Stimulated activated naive CD8-positive, alpha-beta T cell treated with anti-CD3 and anti-CD28 coated beads, Interleukin-15, amount 100 ng/mL, for 72 hours (primary cell): ENCODE results near the gene TCP11L1.
A peak's percentile ranks its signal among the peaks of the same experiment; 100 is the strongest.
"Not testable (repeated sequence)": the region's sequence is repeated elsewhere in the genome, so short reads cannot be mapped to it uniquely, and the experiment has no call there.

ENCODE experiments used
- ATAC-seq: fragments of 150-1000 bp; cut with Tn5 transposase; 2 replicates; pipeline ENCODE4 v1.10.0; 2021; ENCODE audit warnings: mild to moderate bottlenecking, moderate library complexity
- DNase-seq, 2 donors: peaks; one replicate each; pipeline ENCODE4 v3.0.0; 2021 to 2022
- H3K27ac Mint-ChIP-seq, 2 donors: one replicate each; pipeline ENCODE4 v1.8.0; 2022; ENCODE audit warnings: mild to moderate bottlenecking in 2 of 2, mixed read lengths in 2 of 2, moderate library complexity in 2 of 2
- H3K27me3 Mint-ChIP-seq: one replicate; pipeline ENCODE4 v1.8.0; 2022; ENCODE audit warnings: mixed read lengths
- H3K4me1 Mint-ChIP-seq: one replicate; pipeline ENCODE4 v1.8.0; 2022; ENCODE audit warnings: mild to moderate bottlenecking, mixed read lengths
- H3K4me3 Mint-ChIP-seq, 2 donors: one replicate each; pipeline ENCODE4 v1.8.0; 2022; ENCODE audit warnings: mild to moderate bottlenecking in 2 of 2, mixed read lengths in 2 of 2, moderate library complexity in 1 of 2
- H3K9me3 Mint-ChIP-seq, 2 donors: one replicate each; pipeline ENCODE4 v1.8.0; 2022; ENCODE audit warnings: mixed read lengths in 2 of 2

Gene TCP11L1

DNA sequence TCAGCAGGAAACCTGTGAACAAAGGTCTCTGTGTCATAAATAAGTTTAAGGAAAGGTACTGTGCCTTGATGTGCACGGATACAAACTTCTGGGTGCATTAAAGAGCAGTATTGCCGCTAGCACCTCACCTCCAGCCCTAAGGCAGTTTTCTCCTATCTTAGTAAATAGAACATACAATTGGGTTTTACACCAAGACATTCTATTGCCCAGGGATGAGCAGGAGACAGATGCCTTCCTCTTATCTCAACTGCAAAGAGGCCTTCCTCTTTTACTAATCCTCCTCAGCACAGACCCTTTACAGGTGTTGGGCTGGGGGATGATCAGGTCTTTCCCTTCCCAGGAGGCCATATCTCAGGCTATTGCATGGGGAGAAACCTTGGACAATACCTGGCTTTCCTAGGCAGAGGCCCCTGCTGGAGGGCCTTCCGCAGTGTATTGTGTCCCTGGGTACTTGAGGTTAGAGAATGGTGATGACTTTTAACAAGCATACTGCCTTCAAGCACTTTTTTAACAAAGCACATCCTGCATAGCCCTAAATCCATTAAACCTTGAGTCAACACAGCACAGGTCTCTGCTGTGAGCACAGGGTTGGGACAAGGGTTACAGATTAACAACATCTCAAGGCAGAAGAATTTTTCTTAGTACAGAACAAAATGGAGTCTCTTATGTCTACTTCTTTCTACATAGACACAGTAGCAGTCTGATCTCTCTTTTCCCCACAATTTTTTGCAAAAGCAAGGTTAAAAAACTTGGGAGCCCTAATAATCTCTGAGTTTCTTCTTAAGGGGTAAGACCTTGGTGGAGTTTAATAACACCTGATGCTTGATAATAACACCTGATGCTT is 10.4 kb downstream of the TCP11L1 start:
- DNase-seq, H3K4me3 Mint-ChIP-seq, H3K27me3 Mint-ChIP-seq, ATAC-seq, H3K9me3 Mint-ChIP-seq, H3K27ac Mint-ChIP-seq, H3K4me1 Mint-ChIP-seq: not testable (repeated sequence)

DNA sequence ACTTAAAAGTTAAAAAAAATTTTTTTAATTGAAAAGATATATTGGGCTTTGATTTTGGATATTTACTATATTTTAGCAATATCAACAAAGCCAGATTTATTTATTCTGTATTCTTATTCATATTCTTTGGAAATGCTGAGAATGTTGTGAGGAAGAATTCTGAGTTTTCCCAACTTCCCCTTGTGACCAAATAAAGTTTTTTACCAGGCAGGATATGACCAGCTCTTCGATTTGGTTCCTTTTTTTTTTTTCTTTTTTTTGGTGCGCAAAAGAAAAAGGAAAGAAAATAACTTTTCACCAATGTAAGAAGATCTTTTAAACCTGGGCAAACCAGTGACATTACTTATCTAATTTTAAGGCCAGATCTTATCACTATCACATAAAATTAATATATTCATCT is 12.9 kb downstream of the TCP11L1 start:
- Mint-ChIP-seq H3K27ac (no peak overlapping the region), H3K9me3 (no peaks in the 10 kb centered on the region), H3K27me3 (no peaks in the 10 kb centered on the region), H3K4me3 (no peak overlapping the region), H3K4me1 (no peaks in the 10 kb centered on the region)
- no peak for DNase-seq
- ATAC-seq, result no peak

DNA sequence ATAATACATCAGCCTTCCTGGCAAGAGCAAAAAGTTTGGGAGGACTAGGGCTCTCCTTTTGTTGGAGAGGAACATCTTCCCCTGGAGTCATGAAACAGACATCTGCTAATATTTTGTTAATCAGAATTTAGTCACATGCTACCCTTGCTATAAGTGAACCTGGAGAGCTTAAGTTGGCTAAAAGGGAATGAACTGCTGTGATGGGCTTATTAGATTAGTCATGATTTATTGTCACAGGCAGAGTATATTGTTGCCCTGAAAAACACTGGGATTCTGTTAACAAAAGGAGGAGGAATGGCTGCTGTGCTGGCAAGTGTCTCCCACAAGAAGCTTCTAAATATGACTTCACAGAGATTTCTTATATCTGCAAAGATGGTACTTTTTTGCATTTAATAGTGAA is 16.0 kb downstream of the TCP11L1 start:
- Mint-ChIP-seq H3K9me3 (no peaks in the 10 kb centered on the region), H3K4me1 (peaks cover 11% of the 10 kb centered on the region), H3K27ac (peak overlapping the region in 1 of 2 donors; percentile 7), H3K27me3 (no peaks in the 10 kb centered on the region), H3K4me3 (no peak overlapping the region)
- DNase-seq (no peak), ATAC-seq (no peak)

DNA sequence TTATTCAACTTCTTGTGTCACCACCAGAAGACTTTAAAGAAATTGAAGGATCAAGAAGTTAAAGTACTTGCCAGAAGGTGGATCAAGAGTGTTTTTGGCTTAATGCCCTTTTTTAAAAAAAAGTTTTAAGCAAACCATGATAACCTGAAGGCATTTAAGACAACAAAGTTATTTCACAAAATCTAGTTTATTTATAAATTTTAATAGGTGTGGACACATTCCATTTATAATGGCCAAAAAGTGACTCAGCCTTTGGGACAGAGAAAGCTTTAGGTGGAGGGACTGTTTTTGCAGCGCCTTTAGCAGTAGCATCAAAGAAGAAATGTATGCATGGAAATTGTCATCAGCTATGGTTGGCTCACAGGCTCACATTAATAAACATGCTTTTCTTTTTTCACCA is 17.9 kb downstream of the TCP11L1 start:
- Mint-ChIP-seq H3K9me3 (no peaks in the 10 kb centered on the region), H3K27me3 (no peaks in the 10 kb centered on the region), H3K27ac (no peak overlapping the region), H3K4me1 (peaks cover 25% of the 10 kb centered on the region), H3K4me3 (no peak overlapping the region)
- no peak for ATAC-seq
- DNase-seq, result no peak

DNA sequence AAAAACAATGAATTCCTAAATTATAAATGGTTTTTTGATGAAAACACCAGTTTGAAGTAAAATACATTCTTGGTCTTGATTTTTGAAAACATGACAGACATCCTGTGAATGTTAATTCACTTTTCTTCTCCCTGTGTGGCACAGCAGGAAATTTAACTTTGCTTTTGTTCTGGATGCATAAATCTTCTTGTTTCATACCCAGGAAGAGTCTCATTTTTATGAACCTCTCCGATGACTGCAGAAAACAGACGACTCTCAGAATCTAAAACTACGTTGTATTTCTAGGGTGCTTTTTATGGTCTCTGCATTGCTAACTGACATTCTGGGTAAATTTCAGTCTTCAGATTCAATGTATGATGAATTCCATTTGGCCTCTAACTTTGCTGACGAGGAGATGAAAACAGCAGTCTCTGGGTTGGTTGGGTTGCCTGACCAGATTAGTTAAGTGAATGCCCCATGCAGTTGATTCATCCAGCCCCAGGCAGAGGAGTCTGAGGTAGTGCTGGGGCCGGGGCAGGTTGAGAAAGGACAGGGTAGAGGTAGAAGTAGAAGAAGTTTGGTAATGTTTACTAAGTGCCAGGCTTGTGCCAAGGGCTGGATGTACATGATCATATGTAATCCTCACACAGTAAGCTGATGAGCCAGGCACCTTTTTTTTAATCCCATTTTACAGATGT is 20.1 kb downstream of the TCP11L1 start:
- peaks cover 47% of the 10 kb centered on the region for H3K4me1 Mint-ChIP-seq
- H3K4me3 Mint-ChIP-seq, result no peak overlapping the region
- no peaks in the 10 kb centered on the region for H3K9me3 Mint-ChIP-seq
- H3K27me3 Mint-ChIP-seq, result no peaks in the 10 kb centered on the region
- H3K27ac Mint-ChIP-seq, result no peak overlapping the region
- ATAC-seq (no peak), DNase-seq (no peak)

DNA sequence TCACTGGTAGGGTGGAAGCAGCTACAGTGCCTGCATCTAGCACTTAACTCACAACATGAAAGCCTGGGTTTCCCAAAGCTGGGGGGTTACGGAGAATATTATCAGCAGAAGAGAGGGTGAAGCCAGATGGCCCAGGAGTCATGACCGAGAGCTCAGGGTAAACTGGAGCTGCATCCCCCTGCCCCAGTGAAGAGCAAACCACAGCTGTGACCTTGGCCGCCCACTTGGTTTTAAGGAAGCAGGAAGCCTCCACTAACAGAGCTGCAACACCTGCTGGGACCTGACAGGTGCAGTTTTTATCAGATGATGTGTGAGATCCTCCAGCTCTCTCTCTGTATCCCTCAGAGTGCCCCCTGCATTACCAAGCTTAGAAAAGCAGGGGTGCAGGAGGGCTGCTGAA is 20.9 kb downstream of the TCP11L1 start:
- peaks cover 55% of the 10 kb centered on the region for H3K4me1 Mint-ChIP-seq
- no peak for DNase-seq

DNA sequence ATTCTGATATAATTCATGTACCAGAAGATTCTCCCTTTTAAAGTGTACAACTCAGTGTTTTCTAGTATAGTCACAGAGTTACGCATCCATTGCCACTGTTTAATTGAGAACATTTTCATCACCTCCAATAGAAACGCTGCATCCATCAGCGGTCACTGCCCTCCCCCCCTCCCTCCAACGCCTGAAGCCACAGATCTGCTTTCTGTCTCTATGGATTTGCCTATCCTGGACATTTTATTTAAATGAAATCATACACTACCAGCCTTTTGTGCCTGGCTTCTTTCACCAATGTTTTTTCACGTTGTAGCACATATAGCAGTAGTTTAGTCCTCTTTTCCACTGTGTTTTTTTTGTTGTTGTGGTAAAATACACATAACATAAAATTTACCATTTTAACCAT is 22.8 kb downstream of the TCP11L1 start:
- H3K27ac Mint-ChIP-seq, result no peak overlapping the region
- peaks cover 62% of the 10 kb centered on the region for H3K4me1 Mint-ChIP-seq
- no peaks in the 10 kb centered on the region for H3K9me3 Mint-ChIP-seq
- ATAC-seq (no peak), DNase-seq (no peak)
- H3K27me3 Mint-ChIP-seq, result no peaks in the 10 kb centered on the region
- H3K4me3 Mint-ChIP-seq, result no peak overlapping the region

More for the DNA sequence above, 20.9 kb downstream of the TCP11L1 start:
- Mint-ChIP-seq H3K4me3 (no peak overlapping the region), H3K27me3 (no peaks in the 10 kb centered on the region), H3K9me3 (no peaks in the 10 kb centered on the region), H3K27ac (peak overlapping the region; percentile 15 to 59)
- ATAC-seq, result no peak

DNA sequence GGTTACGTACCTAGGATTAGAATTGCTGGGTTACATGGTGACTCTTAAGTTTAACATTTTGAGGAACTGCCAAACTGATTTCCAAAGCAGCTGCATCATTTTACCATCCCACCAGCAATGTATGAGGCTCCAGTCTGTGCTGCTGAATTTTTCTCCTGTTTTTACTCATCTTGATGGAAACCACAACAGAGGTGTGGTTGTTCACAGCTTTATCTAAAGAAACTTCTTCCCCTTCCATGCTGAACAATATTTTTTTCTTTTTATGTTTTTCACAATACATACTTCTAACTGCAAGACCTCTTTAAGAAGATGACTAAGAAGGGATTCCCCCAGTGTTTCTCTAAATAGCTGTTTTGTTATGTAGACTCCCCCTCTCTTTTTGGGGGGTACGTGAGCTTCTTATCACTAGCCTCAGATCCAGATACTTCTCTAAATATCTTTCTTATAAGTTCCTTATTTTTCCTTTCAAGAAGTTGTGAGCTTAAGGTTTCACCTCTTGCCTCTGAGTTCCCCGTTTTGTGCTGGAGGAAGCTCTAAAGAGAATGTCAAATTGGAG is 24.0 kb downstream of the TCP11L1 start:
- Mint-ChIP-seq H3K4me1 (peaks cover 62% of the 10 kb centered on the region), H3K9me3 (no peaks in the 10 kb centered on the region), H3K27me3 (no peaks in the 10 kb centered on the region), H3K27ac (peak overlapping the region in 1 of 2 donors; percentile 9), H3K4me3 (peak overlapping the region; percentile 21 to 46)
- ATAC-seq (peak; percentile 81), DNase-seq (peak in 1 of 2 donors; percentile 18)

DNA sequence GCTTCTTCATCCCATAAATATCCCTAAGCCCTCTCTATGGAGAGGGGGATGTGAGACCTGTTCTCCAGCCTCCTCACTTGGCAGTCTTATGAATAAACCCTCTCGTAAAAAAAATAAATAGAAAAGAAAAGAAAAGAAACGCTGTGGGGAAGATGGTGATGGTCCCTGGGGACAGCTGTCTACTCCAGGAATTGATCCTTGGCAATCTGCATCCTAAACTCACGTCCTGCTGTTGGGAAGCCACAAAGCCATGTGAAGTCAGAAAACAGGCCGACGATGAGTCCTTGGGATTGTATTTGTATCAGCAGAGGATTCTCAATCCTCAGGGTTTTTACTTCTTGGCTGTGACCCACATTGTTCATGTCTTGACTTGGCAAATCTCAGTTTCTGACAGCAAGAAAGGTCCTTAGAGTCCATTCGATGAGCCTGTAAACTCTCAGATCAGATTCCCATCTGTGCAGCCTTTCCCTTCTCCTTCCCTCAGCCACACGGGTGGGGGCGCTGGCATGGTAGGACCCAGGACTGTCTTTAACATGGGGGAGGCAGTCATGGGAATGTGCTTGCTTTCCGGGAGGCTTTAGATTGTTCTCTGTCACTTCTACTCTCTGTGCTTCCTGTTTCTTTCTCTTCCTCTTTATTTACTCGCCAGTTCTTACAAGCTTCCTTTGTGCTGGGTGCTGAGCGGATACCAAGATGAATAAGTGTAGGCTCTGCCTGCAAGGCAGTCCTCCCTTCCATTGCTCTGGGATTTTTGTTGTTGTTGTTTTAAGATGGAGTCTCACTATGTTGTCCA is 24.9 kb downstream of the TCP11L1 start:
- Mint-ChIP-seq H3K4me1 (peaks cover 62% of the 10 kb centered on the region), H3K9me3 (no peaks in the 10 kb centered on the region), H3K27ac (no peak overlapping the region), H3K27me3 (no peaks in the 10 kb centered on the region), H3K4me3 (peak overlapping the region; percentile 32 to 46)
- ATAC-seq (no peak), DNase-seq (no peak)

DNA sequence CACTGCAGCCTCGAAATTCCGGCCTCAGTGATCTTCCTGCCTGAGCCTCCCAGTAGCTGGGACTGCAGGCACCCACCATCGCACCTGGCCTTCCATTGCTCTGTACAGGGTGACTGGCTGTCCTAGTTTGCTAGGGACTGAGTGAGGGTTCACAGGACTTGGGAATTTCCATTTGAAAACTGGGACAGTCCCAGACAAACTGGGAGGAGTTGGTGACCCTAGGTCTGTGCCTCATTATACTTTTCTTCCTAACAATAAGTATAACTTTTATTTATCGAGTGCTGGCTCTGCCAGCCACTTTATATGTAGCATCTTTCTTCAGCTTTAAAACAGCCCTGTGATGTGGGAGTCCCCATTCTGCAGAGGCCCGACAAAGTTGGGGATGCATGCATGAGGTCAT is 25.5 kb downstream of the TCP11L1 start:
- peak; percentile 23 for ATAC-seq
- peak overlapping the region in 1 of 2 donors; percentile 19 for H3K4me3 Mint-ChIP-seq
- DNase-seq, result no peak

DNA sequence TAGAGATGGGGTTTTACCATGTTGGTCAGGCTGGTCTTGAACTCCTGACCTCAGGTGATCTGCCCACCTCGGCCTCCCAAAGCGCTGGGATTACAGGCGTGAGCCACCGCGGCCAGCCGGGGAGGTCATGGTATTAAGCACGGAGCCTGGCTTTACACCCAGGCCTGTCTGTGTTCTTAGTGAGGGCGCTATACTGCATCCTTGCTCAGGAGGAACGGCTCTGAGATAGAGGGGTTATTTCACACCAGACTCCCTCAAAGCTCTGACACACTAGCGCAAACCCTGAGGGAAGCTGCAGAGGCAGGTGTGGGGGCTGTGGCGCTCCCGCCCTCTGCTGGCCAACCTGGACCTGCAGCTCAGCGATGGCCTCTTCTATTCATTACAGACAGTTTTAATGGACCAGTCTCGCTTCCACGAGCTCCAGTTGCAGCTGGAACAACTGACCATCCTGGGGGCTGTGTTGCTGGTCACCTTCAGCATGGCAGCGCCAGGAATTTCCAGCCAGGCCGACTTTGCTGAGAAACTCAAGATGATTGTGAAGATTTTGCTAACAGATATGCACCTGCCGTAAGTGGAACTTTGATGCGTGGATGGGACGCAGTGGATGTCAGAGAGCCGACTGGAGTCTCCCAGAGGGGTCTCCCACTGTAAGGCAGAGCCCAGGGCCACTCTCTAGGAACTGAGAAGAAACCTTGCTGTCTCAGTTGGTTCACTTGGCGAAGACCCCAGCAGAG is 26.2 kb downstream of the TCP11L1 start:
- H3K4me3 Mint-ChIP-seq, result no peak overlapping the region
- peaks cover 49% of the 10 kb centered on the region for H3K4me1 Mint-ChIP-seq
- no peak overlapping the region for H3K27ac Mint-ChIP-seq
- H3K27me3 Mint-ChIP-seq, result no peaks in the 10 kb centered on the region
- H3K9me3 Mint-ChIP-seq, result no peaks in the 10 kb centered on the region
- ATAC-seq (peak; percentile 84), DNase-seq (peak; percentile 69 to 78)

More for the DNA sequence above, 25.5 kb downstream of the TCP11L1 start:
- Mint-ChIP-seq H3K4me1 (peaks cover 57% of the 10 kb centered on the region), H3K27me3 (no peaks in the 10 kb centered on the region), H3K27ac (peak overlapping the region in 1 of 2 donors; percentile 15), H3K9me3 (no peaks in the 10 kb centered on the region)

DNA sequence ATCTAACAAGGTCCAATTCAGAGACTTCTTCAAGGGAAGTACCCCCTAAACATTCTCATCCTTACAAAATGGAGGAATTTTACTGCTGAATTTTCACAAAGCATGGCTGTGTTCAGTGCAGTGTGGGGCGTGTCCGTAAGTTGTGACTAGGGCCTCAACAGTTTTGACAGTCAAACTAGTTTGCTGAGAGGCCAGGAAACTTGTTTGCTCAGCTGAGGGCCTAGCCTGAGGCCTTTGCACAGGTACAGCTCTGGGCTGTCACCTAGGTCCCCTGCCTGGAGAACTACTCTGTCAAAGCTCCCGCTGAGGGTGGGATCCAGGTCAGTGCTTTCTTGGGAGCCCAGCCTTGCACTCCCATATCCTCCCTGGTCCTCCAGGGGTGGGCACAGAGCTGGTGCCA is 27.9 kb downstream of the TCP11L1 start:
- Mint-ChIP-seq H3K4me3 (no peak overlapping the region), H3K27me3 (no peaks in the 10 kb centered on the region), H3K9me3 (no peaks in the 10 kb centered on the region), H3K27ac (no peak overlapping the region), H3K4me1 (peaks cover 37% of the 10 kb centered on the region)
- no peak for DNase-seq
- no peak for ATAC-seq

DNA sequence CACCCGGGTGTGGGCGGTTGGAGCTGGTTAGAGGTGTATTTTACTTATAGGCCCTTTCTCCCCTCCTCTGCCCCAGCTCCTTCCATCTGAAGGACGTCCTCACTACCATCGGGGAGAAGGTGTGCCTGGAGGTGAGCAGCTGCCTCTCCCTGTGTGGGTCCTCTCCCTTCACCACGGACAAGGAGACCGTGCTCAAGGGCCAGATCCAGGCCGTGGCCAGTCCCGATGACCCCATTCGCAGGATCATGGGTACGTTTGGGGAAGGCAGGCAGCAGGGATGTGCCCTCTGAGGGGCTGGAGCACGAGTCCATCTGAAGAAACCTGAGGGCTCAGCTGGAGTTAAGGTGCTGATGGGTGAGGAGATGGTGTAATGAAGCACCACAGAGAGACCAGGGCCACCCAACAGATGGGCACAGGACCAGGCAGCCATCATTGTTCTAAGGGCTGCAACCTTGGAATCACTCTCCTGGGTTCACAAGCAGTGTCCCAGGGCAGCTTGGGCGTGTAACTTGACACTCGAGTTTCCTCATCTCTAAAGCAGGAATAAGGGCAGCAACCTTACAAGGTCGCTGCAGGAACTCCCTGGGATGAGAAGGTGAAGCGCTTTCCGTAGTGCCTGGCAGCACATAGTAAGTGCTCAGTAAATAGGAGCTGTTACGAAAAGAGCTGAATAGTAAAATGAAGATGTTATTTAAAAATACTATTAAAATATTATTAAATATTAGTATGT is 29.4 kb downstream of the TCP11L1 start:
- H3K9me3 Mint-ChIP-seq, result no peaks in the 10 kb centered on the region
- H3K4me1 Mint-ChIP-seq, result peaks cover 22% of the 10 kb centered on the region
- no peak overlapping the region for H3K4me3 Mint-ChIP-seq
- no peaks in the 10 kb centered on the region for H3K27me3 Mint-ChIP-seq
- no peak overlapping the region for H3K27ac Mint-ChIP-seq
- DNase-seq (no peak), ATAC-seq (no peak)

DNA sequence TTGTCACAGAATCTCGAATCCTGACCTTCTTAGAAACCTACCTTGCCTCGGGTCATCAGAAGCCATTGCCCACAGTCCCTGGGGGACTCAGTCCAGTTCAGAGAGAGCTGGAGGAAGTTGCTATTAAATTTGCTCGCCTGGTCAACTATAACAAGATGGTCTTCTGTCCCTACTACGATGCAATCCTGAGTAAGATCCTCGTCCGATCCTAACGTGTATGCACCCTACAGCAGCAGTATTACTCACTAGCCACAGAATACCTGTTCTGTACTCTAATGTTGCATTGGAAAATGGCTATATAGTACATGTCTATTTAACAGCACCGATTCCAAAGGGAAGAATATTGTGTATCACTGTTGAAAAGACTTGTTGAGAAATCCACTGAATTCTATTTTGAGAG is 33.1 kb downstream of the TCP11L1 start:
- H3K9me3 Mint-ChIP-seq, result no peaks in the 10 kb centered on the region

More for the DNA sequence above, 33.1 kb downstream of the TCP11L1 start:
- Mint-ChIP-seq H3K4me3 (no peak overlapping the region), H3K27me3 (no peaks in the 10 kb centered on the region), H3K4me1 (no peaks in the 10 kb centered on the region), H3K27ac (no peak overlapping the region)
- ATAC-seq (no peak), DNase-seq (no peak)
